ENCODE data around the gene ZNRF3.

GRCh38 chr22:28904211-28904896 lies 21.0 kb downstream of the ZNRF3 start:
- TF ChIP-seq POLR2A (IDR thresholded peaks at IDR 0.05; ENCODE audit: low read depth, low read length) (no peak), POLR2AphosphoS5 (IDR thresholded peaks at IDR 0.05; ENCODE audit: low read depth, low read length) (no peak), TAF1 (IDR thresholded peaks at IDR 0.05; ENCODE audit: low read depth, low read length) (no peak), POU2F2 (IDR thresholded peaks at IDR 0.05; ENCODE audit: low read depth, low read length) (no peak), SPI1 (IDR thresholded peaks at IDR 0.05; ENCODE audit: low read depth, low read length) (no peak), PAX5 (IDR thresholded peaks at IDR 0.05; ENCODE audit: insufficient read depth, low read length, severe bottlenecking) (no peak)
